Breast epithelium (tissue), 3 donors: ENCODE data around the gene RIMBP2.

Source experiments
- CTCF ChIP-seq, 3 donors: fragments of 450-650 bp; IDR thresholded peaks; one replicate each; pipeline ENCODE4 v1.5.1; 2016 to 2017; ENCODE audit warnings: antibody characterized with exemption in 3 of 3, mild to moderate bottlenecking in 3 of 3, moderate library complexity in 3 of 3
- POLR2A ChIP-seq: fragments of 450-650 bp; IDR thresholded peaks from one replicate; pipeline ENCODE4 v1.6.1; 2016; ENCODE audit warnings: antibody characterized with exemption, mild to moderate bottlenecking, moderate library complexity
- POLR2AphosphoS5 ChIP-seq, 3 donors: sonication (generic); formaldehyde crosslinking; IDR thresholded peaks; one replicate each; pipeline ENCODE4 v1.6.1; 2017; ENCODE audit warnings: antibody characterized with exemption in 3 of 3

DNA sequence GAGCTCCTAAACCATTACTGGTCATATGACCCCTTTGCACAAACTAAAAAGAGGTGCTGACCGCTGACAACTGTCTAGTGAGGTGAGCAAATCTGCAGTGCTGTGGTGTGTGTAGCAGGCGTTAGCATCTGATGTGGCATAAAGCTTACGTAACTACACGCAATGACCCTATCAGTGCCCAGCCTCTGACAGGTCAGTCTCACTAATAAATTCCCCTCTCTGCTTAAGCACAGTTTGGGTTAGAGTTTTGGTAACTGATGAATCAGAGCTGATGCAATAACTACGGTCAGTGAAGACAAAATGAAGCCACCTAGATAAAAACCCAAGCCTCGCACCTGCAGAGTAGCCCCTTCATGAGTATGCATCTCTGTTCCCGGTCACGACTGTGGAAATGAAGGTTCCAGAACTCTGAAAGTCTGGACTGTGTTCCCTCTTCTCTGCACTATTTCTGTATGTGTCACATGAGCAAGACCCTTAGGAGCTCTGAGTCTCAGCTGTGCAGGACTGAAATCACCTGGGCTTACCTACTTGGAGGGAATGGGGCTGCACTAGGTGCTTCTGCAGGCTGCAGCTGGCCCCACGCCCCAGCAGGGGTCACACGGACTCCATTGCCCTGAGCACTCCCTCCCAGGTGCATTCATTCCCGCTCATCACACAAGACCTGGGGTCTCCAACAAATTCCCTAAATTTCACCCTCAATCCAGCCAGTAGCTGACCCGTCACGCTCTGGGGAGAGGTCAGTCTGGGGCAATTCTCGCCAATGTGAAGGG, 54.4 kb downstream of the RIMBP2 start:
- TF ChIP-seq POLR2A (no peak), POLR2AphosphoS5 (IDR thresholded peaks at IDR 0.05) (no peak), CTCF (IDR thresholded peaks at IDR 0.05) (no peak)
